Neural cell (in vitro differentiated cells): Measurements from ENCODE around the gene MEOX1.

Experiments used
- EP300 ChIP-seq: fragments of 450-650 bp; conservative IDR thresholded peaks from 2 replicates; pipeline ENCODE4 v1.6.1; 2014; ENCODE audit warnings: antibody characterized with exemption, mild to moderate bottlenecking, moderate library complexity; ENCODE audit not compliant: poor library complexity, severe bottlenecking
- EZH2 ChIP-seq: fragments of 200-600, 300-800 bp; shearing (Covaris generic), sonication (generic); IDR thresholded peaks from 2 replicates; pipeline ENCODE4 v1.6.1; 2014; ENCODE audit warnings: antibody characterized with exemption, low read length, borderline replicate concordance, mild to moderate bottlenecking; ENCODE audit not compliant: insufficient read depth, poor library complexity, severe bottlenecking
- RAD21 ChIP-seq: fragments of 450-650 bp; conservative IDR thresholded peaks from 2 replicates; pipeline ENCODE4 v1.6.1; 2014; ENCODE audit warnings: antibody characterized with exemption, mild to moderate bottlenecking, moderate library complexity
- SMC3 ChIP-seq: fragments of 450-650 bp; conservative IDR thresholded peaks from 2 replicates; pipeline ENCODE4 v1.6.1; 2014; ENCODE audit warnings: antibody characterized with exemption, mild to moderate bottlenecking, moderate library complexity; ENCODE audit not compliant: poor library complexity
- TF ChIP-seq, protein P1 (sequence below): fragments of 450-650 bp; IDR thresholded peaks from 2 replicates; pipeline ENCODE4 v1.5.1; 2014; ENCODE audit warnings: antibody characterized with exemption, mild to moderate bottlenecking, moderate library complexity; ENCODE audit not compliant: poor library complexity, severe bottlenecking
- TF ChIP-seq, protein P2 (sequence below): IDR thresholded peaks from 2 replicates; pipeline ENCODE4 v1.6.1; 2012; ENCODE audit warnings: borderline replicate concordance

- TF ChIP-seq, protein P1, sequence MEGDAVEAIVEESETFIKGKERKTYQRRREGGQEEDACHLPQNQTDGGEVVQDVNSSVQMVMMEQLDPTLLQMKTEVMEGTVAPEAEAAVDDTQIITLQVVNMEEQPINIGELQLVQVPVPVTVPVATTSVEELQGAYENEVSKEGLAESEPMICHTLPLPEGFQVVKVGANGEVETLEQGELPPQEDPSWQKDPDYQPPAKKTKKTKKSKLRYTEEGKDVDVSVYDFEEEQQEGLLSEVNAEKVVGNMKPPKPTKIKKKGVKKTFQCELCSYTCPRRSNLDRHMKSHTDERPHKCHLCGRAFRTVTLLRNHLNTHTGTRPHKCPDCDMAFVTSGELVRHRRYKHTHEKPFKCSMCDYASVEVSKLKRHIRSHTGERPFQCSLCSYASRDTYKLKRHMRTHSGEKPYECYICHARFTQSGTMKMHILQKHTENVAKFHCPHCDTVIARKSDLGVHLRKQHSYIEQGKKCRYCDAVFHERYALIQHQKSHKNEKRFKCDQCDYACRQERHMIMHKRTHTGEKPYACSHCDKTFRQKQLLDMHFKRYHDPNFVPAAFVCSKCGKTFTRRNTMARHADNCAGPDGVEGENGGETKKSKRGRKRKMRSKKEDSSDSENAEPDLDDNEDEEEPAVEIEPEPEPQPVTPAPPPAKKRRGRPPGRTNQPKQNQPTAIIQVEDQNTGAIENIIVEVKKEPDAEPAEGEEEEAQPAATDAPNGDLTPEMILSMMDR = no peak
- TF ChIP-seq EP300 = no peak
- TF ChIP-seq RAD21 = no peak
- TF ChIP-seq, protein P2, sequence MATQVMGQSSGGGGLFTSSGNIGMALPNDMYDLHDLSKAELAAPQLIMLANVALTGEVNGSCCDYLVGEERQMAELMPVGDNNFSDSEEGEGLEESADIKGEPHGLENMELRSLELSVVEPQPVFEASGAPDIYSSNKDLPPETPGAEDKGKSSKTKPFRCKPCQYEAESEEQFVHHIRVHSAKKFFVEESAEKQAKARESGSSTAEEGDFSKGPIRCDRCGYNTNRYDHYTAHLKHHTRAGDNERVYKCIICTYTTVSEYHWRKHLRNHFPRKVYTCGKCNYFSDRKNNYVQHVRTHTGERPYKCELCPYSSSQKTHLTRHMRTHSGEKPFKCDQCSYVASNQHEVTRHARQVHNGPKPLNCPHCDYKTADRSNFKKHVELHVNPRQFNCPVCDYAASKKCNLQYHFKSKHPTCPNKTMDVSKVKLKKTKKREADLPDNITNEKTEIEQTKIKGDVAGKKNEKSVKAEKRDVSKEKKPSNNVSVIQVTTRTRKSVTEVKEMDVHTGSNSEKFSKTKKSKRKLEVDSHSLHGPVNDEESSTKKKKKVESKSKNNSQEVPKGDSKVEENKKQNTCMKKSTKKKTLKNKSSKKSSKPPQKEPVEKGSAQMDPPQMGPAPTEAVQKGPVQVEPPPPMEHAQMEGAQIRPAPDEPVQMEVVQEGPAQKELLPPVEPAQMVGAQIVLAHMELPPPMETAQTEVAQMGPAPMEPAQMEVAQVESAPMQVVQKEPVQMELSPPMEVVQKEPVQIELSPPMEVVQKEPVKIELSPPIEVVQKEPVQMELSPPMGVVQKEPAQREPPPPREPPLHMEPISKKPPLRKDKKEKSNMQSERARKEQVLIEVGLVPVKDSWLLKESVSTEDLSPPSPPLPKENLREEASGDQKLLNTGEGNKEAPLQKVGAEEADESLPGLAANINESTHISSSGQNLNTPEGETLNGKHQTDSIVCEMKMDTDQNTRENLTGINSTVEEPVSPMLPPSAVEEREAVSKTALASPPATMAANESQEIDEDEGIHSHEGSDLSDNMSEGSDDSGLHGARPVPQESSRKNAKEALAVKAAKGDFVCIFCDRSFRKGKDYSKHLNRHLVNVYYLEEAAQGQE = no peak
- no peak for TF ChIP-seq SMC3
- TF ChIP-seq EZH2 = no peak
These were observed 27.1 kb downstream of the MEOX1 start for GRCh38 chr17:43634591-43635125.
